Measurements from ENCODE around the gene HPS4. TPM values are rescaled to one million over a fixed set of nuclear protein-coding genes. Genes with fewer than 3 reads are reported as not detected.

The HPS4 gene
- total and polyA plus RNA-seq, 2 of the 8 experiments (the other 6 are each of a cell fraction or from before 2014, with no cell fraction given), result 28.0 to 35.2 TPM

- TF ChIP-seq CTCF (IDR thresholded peaks at IDR 0.05; ENCODE audit: control extremely low read depth in 1 of 3, insufficient read depth in 1 of 3, low read depth in 1 of 3, low read length in 3 of 3) (peak; percentile 73 to 79 (median 73)), ASH2L (IDR thresholded peaks at IDR 0.05; ENCODE audit: low read length) (peak; percentile 35), RAD21 (IDR thresholded peaks at IDR 0.05 in 1 of 2, conservative IDR thresholded peaks at IDR 0.05 in 1 of 2; ENCODE audit: low read depth in 2 of 2, low read length in 2 of 2) (peak; percentile 64 to 70)
Measured at GRCh38 chr22:26502688-26503561, 19.3 kb upstream of the HPS4 start (continued).

Data from H1 (cell line).